ENCODE results near the gene CHRNB2. TPM values are rescaled to one million over a fixed set of nuclear protein-coding genes. Genes with fewer than 3 reads are reported as not detected.

The CHRNB2 gene
- total RNA-seq, 1 donor from 2014 or later, result 0.11 TPM

GRCh38 chr1:154547105-154547732 is 20.4 kb upstream of the CHRNB2 start:
- H3K27me3 ChIP-seq, result no peaks in the 10 kb centered on the region
- H4K20me1 ChIP-seq (ENCODE audit: low read depth), result peaks cover 21% of the 10 kb centered on the region
- no peak overlapping the region for H3K4me3 ChIP-seq
- Mint-ChIP-seq H3K27me3 (ENCODE audit: insufficient read depth, low read depth) (peaks cover 3% of the 10 kb centered on the region), H3K27ac (no peak overlapping the region), H3K4me1 (no peaks in the 10 kb centered on the region), H3K36me3 (peaks cover 14% of the 10 kb centered on the region), H3K4me3 (no peak overlapping the region), H3K9me3 (no peaks in the 10 kb centered on the region)
- no peaks in the 10 kb centered on the region for H3K36me3 ChIP-seq
- no peak overlapping the region for H2AFZ ChIP-seq (replicated peaks)
- no peak for TF ChIP-seq EZH2 (IDR thresholded peaks at IDR 0.05)
- TF ChIP-seq CTCF (IDR thresholded peaks at IDR 0.05), result no peak
- TF ChIP-seq EZH2phosphoT487 (IDR thresholded peaks at IDR 0.05), result no peak
- peaks cover 14% of the 10 kb centered on the region for H3F3A ChIP-seq (ENCODE audit: low read depth)
- no peaks in the 10 kb centered on the region for H3K9me3 ChIP-seq (ENCODE audit: low read depth)
- H3K4me2 ChIP-seq, result no peak overlapping the region
- H3K9ac ChIP-seq, result no peak overlapping the region
- H3K27ac ChIP-seq, result no peak overlapping the region
- no peak for DNase-seq (ENCODE audit: low spot score)
- H3K4me1 ChIP-seq, result no peaks in the 10 kb centered on the region
- no peaks in the 10 kb centered on the region for H3K79me2 ChIP-seq (ENCODE audit: low read depth)

- H3K4me1 Mint-ChIP-seq, result no peaks in the 10 kb centered on the region
- Histone ChIP-seq H3K9ac (no peak overlapping the region), H3K27ac (no peak overlapping the region), H3K36me3 (no peaks in the 10 kb centered on the region), H3K79me2 (ENCODE audit: low read depth) (no peaks in the 10 kb centered on the region), H3K4me1 (no peaks in the 10 kb centered on the region), H3K4me2 (no peak overlapping the region), H4K20me1 (ENCODE audit: low read depth) (peaks cover 21% of the 10 kb centered on the region), H3K4me3 (no peak overlapping the region), H2AFZ (replicated peaks) (no peak overlapping the region), H3F3A (ENCODE audit: low read depth) (peaks cover 14% of the 10 kb centered on the region), H3K9me3 (ENCODE audit: low read depth) (no peaks in the 10 kb centered on the region), H3K27me3 (no peaks in the 10 kb centered on the region)
- H3K4me3 Mint-ChIP-seq, result no peak overlapping the region
- DNase-seq (ENCODE audit: low spot score), result no peak
- peaks cover 17% of the 10 kb centered on the region for H3K36me3 Mint-ChIP-seq
- H3K27ac Mint-ChIP-seq, result no peak overlapping the region
- TF ChIP-seq EZH2 (IDR thresholded peaks at IDR 0.05), result no peak
- no peak for TF ChIP-seq CTCF (IDR thresholded peaks at IDR 0.05)
- no peak for TF ChIP-seq EZH2phosphoT487 (IDR thresholded peaks at IDR 0.05)
- peaks cover 2% of the 10 kb centered on the region for H3K27me3 Mint-ChIP-seq (ENCODE audit: insufficient read depth, low read depth)
- H3K9me3 Mint-ChIP-seq, result no peaks in the 10 kb centered on the region
Observed at GRCh38 chr1:154548028-154548427, 19.6 kb upstream of the CHRNB2 start.

GRCh38 chr1:154549202-154549770 is 18.3 kb upstream of the CHRNB2 start:
- Mint-ChIP-seq H3K4me1 (no peaks in the 10 kb centered on the region), H3K27ac (no peak overlapping the region), H3K9me3 (no peaks in the 10 kb centered on the region), H3K36me3 (peaks cover 21% of the 10 kb centered on the region), H3K4me3 (no peak overlapping the region), H3K27me3 (ENCODE audit: insufficient read depth, low read depth) (peaks cover 2% of the 10 kb centered on the region)
- Histone ChIP-seq H3K27me3 (no peaks in the 10 kb centered on the region), H4K20me1 (ENCODE audit: low read depth) (peaks cover 21% of the 10 kb centered on the region), H3K4me3 (no peak overlapping the region), H3K4me2 (no peak overlapping the region), H3K4me1 (no peaks in the 10 kb centered on the region), H3K9ac (no peak overlapping the region), H3K79me2 (ENCODE audit: low read depth) (no peaks in the 10 kb centered on the region), H2AFZ (replicated peaks) (no peak overlapping the region), H3K9me3 (ENCODE audit: low read depth) (no peaks in the 10 kb centered on the region), H3K27ac (no peak overlapping the region), H3F3A (ENCODE audit: low read depth) (peaks cover 14% of the 10 kb centered on the region), H3K36me3 (peaks cover 6% of the 10 kb centered on the region)
- DNase-seq (ENCODE audit: low spot score), result no peak
- no peak for TF ChIP-seq EZH2 (IDR thresholded peaks at IDR 0.05)
- no peak for TF ChIP-seq CTCF (IDR thresholded peaks at IDR 0.05)
- TF ChIP-seq EZH2phosphoT487 (IDR thresholded peaks at IDR 0.05), result no peak

Measured in neural progenitor cell (in vitro differentiated cells).